Endodermal cell (in vitro differentiated cells): ENCODE results near the gene NHLH1. TPM values are rescaled to one million over a fixed set of nuclear protein-coding genes. Genes with fewer than 3 reads are reported as not detected.

ENCODE experiments used
- DNase-seq: peaks from one replicate; pipeline ENCODE4 v3.0.0-alpha.2; 2017
- H3K27ac ChIP-seq: 2 replicates; pipeline ENCODE4 v1.5.1; 2013; ENCODE audit warnings: mild to moderate bottlenecking, low read depth, low read length, moderate library complexity
- H3K27me3 ChIP-seq: 2 replicates; pipeline ENCODE4 v1.6.1; 2013; ENCODE audit warnings: mild to moderate bottlenecking, low read length, moderate library complexity; ENCODE audit not compliant: insufficient read depth, control insufficient read depth, poor library complexity, severe bottlenecking
- H3K36me3 ChIP-seq: 2 replicates; pipeline ENCODE4 v1.7.0; 2013; ENCODE audit warnings: mild to moderate bottlenecking, low read length, moderate library complexity; ENCODE audit not compliant: control insufficient read depth, insufficient read depth
- H3K4me1 ChIP-seq: one replicate; pipeline ENCODE4 v1.7.0; 2013; ENCODE audit warnings: low read length; ENCODE audit not compliant: control insufficient read depth, insufficient read depth
- H3K4me3 ChIP-seq: 2 replicates; pipeline ENCODE4 v1.5.1; 2013; ENCODE audit warnings: mild to moderate bottlenecking, low read length, moderate library complexity
- H3K9ac ChIP-seq: 2 replicates; pipeline ENCODE4 v1.6.1; 2013; ENCODE audit warnings: mild to moderate bottlenecking, low read length, moderate library complexity; ENCODE audit not compliant: poor library complexity, severe bottlenecking; ENCODE audit errors: extremely low read depth
- H3K9me3 ChIP-seq: 2 replicates; pipeline ENCODE4 v1.6.1; 2013; ENCODE audit warnings: mild to moderate bottlenecking, low read length, moderate library complexity; ENCODE audit not compliant: control insufficient read depth
- H3K27ac Mint-ChIP-seq: 2 replicates; pipeline ENCODE4 v1.8.0; 2020; ENCODE audit warnings: mixed read lengths
- H3K27me3 Mint-ChIP-seq: 2 replicates; pipeline ENCODE4 v1.8.0; 2021; ENCODE audit warnings: mild to moderate bottlenecking, mixed read lengths; ENCODE audit not compliant: insufficient read depth
- H3K36me3 Mint-ChIP-seq: 2 replicates; pipeline ENCODE4 v1.8.0; 2020; ENCODE audit warnings: low read depth, mixed read lengths
- H3K4me1 Mint-ChIP-seq: 2 replicates; pipeline ENCODE4 v1.8.0; 2020; ENCODE audit warnings: mixed read lengths
- H3K4me3 Mint-ChIP-seq: 2 replicates; pipeline ENCODE4 v1.8.0; 2020; ENCODE audit warnings: mild to moderate bottlenecking, moderate library complexity, mixed read lengths
- H3K9me3 Mint-ChIP-seq: 2 replicates; pipeline ENCODE4 v1.8.0; 2020; ENCODE audit warnings: mild to moderate bottlenecking, mixed read lengths
- WGBS, 2 experiments: methylation state at CpG; one replicate each; pipeline versions ENCODE4 v1.1.5 to v1.1.7; 2013; ENCODE audit warnings: missing lambda C conversion rate in 2 of 2, mixed read lengths in 1 of 2; ENCODE audit not compliant: insufficient coverage in 1 of 2, insufficient read length in 1 of 2; 5-methylcytosine and 5-hydroxymethylcytosine counted together
- total RNA-seq, 2 donors: library from RNA; stranded (reverse); fragmentation: NEBNext Ultra II Directional in 1 of 2; extraction: Animal tissue kit (Norgen Biotek cat#: 25700) in 1 of 2; gene quantifications; 2 replicates in 1 of 2; 3 replicates in 1 of 2; pipeline ENCODE4 v1.2.1, GENCODE V29; 2021
- TF ChIP-seq, protein P1 (sequence below): fragments of 200-600 bp; sonication (generic); conservative IDR thresholded peaks from 2 replicates; pipeline ENCODE4 v1.5.0; 2021; ENCODE audit warnings: antibody characterized with exemption, mild to moderate bottlenecking

Gene NHLH1
- total RNA-seq, 2 donors from 2014 or later: 0.31 to 0.57 TPM

- peaks cover 48% of the 10 kb centered on the region for H3K36me3 Mint-ChIP-seq
- H3K27ac Mint-ChIP-seq: no peak overlapping the region
- Histone ChIP-seq H3K36me3 (peaks cover 68% of the 10 kb centered on the region), H3K27ac (no peak overlapping the region), H3K27me3 (no peaks in the 10 kb centered on the region), H3K4me3 (no peak overlapping the region), H3K9me3 (no peaks in the 10 kb centered on the region), H3K4me1 (no peaks in the 10 kb centered on the region), H3K9ac (no peak overlapping the region)
- TF ChIP-seq, protein P1, sequence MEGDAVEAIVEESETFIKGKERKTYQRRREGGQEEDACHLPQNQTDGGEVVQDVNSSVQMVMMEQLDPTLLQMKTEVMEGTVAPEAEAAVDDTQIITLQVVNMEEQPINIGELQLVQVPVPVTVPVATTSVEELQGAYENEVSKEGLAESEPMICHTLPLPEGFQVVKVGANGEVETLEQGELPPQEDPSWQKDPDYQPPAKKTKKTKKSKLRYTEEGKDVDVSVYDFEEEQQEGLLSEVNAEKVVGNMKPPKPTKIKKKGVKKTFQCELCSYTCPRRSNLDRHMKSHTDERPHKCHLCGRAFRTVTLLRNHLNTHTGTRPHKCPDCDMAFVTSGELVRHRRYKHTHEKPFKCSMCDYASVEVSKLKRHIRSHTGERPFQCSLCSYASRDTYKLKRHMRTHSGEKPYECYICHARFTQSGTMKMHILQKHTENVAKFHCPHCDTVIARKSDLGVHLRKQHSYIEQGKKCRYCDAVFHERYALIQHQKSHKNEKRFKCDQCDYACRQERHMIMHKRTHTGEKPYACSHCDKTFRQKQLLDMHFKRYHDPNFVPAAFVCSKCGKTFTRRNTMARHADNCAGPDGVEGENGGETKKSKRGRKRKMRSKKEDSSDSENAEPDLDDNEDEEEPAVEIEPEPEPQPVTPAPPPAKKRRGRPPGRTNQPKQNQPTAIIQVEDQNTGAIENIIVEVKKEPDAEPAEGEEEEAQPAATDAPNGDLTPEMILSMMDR: no peak
- no peak overlapping the region for H3K4me3 Mint-ChIP-seq
- DNase-seq: no peak
- no peaks in the 10 kb centered on the region for H3K27me3 Mint-ChIP-seq
- whole genome bisulfite sequencing, 2 experiments: 67 to 71% methylated on average over 3 to 4 of the region's 4 CpGs
- H3K4me1 Mint-ChIP-seq: peaks cover 10% of the 10 kb centered on the region
- no peaks in the 10 kb centered on the region for H3K9me3 Mint-ChIP-seq
Observed at GRCh38 chr1:160346958-160347357, 19.9 kb upstream of the NHLH1 start.

DNA sequence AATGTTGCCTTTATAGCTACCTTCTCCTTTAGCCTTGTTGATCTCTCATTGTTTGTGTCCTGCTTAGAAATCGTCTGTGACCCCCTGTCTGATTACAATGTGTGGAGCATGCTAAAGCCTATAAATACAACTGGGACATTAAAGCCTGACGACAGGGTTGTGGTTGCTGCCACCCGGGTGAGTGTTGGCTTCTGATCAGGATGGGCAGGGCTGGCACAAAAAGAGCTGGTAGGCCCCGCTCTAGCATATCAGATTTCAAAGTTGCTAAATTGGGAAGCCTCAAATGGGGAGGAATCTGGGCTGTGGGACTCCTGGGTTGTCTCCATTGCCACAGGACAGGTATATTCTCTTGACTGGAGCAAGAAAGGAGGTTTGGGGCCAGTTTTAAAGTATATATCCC, 15.2 kb upstream of the NHLH1 start:
- Mint-ChIP-seq H3K27me3 (no peaks in the 10 kb centered on the region), H3K4me1 (no peaks in the 10 kb centered on the region), H3K4me3 (no peak overlapping the region), H3K9me3 (no peaks in the 10 kb centered on the region), H3K27ac (no peak overlapping the region), H3K36me3 (peaks cover 79% of the 10 kb centered on the region)
- no peaks in the 10 kb centered on the region for H3K9me3 ChIP-seq
- no peak overlapping the region for H3K9ac ChIP-seq
- DNase-seq: no peak
- H3K4me1 ChIP-seq: no peaks in the 10 kb centered on the region
- H3K27me3 ChIP-seq: no peaks in the 10 kb centered on the region
- no peak overlapping the region for H3K4me3 ChIP-seq
- TF ChIP-seq, protein P1: no peak
- peaks cover 95% of the 10 kb centered on the region for H3K36me3 ChIP-seq
- WGBS, 2 experiments: 92 to 96% methylated on average over 3 to 4 of the region's 4 CpGs
- no peak overlapping the region for H3K27ac ChIP-seq

- Histone ChIP-seq H3K4me1 (no peaks in the 10 kb centered on the region), H3K9me3 (no peaks in the 10 kb centered on the region), H3K27me3 (no peaks in the 10 kb centered on the region), H3K27ac (no peak overlapping the region), H3K4me3 (no peak overlapping the region), H3K9ac (no peak overlapping the region), H3K36me3 (peaks cover 98% of the 10 kb centered on the region)
- H3K27me3 Mint-ChIP-seq: no peaks in the 10 kb centered on the region
- no peak for DNase-seq
- peaks cover 82% of the 10 kb centered on the region for H3K36me3 Mint-ChIP-seq
- H3K4me3 Mint-ChIP-seq: no peak overlapping the region
- H3K4me1 Mint-ChIP-seq: no peaks in the 10 kb centered on the region
- H3K27ac Mint-ChIP-seq: no peak overlapping the region
- no peaks in the 10 kb centered on the region for H3K9me3 Mint-ChIP-seq
- WGBS, 2 experiments: 96 to 100% methylated on average over 3 to 8 of the region's 8 CpGs
- TF ChIP-seq, protein P1: no peak
Observed at GRCh38 chr1:160352555-160352954, 14.3 kb upstream of the NHLH1 start.
